SKM-1 (cell line): ENCODE measurements around the gene P4HA1.
A peak's percentile ranks its signal among the peaks of the same experiment; 100 is the strongest.
"Not testable (repeated sequence)": the region's sequence is repeated elsewhere in the genome, so short reads cannot be mapped to it uniquely, and the experiment has no call there.

ENCODE experiments used
- DNase-seq: peaks from one replicate; lab custom pipeline; 2025; ENCODE audit not compliant: unreplicated experiment; lab: John Stamatoyannopoulos, UW

P4HA1 gene

DNA sequence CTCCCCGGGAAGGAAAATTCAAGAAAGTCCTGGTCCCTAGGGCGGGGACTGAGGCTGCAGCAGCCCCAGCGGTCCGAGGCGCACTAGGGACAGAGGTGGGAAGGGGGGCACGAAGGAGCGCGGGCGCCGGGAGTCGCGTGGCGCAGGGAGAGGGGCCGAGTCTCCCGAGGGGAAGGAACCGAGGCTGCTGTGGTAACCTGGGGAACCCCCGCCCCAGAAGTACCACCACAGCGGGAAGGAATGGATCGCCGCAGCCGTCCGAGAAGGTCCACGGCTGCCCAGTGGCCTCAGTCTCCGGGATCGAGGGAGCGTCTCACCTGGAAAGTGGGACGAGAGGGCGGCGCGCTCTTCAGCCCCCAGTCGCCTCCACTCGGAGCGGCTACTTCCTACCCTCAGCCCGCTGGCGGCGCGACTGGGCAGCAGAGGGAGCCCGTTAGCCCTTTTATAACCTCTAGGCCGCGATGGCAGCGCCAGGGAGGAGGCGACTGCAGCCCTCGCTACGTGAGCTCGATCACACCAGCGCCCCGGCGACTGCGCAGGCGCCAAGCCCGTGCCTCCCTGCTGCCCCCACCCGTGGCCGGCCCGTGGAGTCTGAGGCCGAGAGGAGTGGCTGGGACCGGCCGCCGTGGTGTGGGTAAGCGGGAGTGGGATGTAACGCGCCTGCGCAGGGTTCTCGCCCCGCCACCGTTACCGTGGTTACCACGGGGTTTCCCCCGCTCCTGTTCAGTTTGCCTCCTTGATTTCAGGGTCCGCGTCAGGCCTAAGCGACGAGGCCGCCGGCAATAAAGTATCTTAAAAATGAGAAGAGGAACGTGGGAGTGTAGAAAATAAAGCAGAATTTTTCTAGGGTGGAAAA lies at the start of gene P4HA1:
Gene P4HA1, minus strand, starts transcription at position 418 of the 856 bp plus-strand sequence. CDS start 21,983 bp downstream, outside the sequence.
- peak; percentile 94 for DNase-seq

DNA sequence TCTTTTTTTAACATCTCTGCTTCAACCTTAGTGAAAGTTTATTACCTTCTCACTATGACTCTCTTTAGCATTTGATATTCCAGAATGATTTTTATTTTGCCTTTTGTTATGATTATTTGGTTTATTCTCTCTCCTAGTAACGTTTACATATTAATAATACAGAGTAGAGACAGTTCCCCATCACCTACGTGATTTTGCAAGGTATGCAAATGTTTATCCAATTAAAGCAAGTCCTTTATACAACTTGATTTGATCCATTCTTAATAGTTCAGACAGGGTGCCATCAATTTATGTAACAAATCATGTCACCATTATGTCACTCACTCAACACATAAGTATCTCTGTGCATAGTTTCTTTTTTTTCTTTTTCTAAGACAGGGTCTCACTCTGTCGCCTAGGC lies 44.9 kb upstream of the P4HA1 start:
- DNase-seq, result no peak

GRCh38 chr10:73139251-73139650 lies 42.6 kb upstream of the P4HA1 start:
- DNase-seq, result no peak

DNA sequence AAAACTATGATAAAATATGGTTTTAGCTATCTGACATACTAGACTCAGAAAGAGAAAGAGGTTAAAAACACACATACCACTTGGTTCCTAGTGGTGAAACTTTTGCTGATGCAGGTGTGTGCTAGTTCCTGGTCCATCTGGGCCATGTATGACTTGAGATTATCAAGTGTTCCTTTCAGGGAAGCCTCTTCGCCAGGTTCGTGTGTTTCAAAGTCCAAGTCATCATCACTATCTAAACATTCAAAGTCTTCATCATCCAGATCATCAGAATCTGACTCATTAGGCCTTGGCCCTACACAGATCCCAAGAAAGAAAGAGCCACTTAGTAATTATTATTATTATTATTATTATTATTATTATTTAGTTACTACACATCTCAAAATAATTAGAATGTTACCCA lies 40.0 kb upstream of the P4HA1 start:
- no peak for DNase-seq

GRCh38 chr10:73134727-73135126 lies 38.1 kb upstream of the P4HA1 start:
- DNase-seq, result no peak

DNA sequence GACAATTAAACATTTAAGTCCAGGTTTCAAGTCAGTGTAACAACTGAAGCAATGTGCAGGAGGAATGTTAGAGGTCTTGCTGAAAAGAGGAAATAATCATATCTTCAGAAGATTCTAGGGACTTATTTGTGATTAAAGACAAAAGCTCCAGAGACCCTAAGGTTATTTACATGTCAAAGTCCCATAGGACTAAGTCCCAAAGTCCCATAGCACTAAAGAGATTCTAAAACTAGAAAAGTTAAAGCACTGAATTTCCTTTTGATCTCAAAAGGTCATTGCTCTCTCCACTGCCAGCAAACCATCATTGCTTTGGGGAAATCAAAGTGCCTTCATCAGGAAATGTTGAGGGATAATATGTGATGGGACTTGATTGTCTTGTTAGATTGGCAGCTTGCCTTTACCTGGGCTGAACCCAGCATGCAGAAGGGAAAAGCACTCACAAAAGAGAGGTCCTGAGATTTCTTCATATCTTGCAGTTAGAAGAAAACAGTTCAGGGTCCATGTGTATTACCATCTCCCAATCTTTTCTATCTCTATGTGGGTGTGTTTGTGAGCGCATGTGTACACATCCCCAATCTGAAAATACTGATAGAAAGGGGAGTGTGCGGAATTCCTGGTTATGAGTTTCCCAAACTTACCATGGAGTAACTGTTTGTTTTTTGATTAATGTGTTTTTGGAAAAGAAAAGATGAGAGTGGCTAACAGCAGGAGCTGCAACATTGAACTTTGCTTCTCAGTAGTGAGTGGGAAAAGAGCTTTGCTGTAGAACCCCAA lies 35.4 kb upstream of the P4HA1 start:
- no peak for DNase-seq

GRCh38 chr10:73131301-73131700 lies 34.6 kb upstream of the P4HA1 start:
- no peak for DNase-seq

DNA sequence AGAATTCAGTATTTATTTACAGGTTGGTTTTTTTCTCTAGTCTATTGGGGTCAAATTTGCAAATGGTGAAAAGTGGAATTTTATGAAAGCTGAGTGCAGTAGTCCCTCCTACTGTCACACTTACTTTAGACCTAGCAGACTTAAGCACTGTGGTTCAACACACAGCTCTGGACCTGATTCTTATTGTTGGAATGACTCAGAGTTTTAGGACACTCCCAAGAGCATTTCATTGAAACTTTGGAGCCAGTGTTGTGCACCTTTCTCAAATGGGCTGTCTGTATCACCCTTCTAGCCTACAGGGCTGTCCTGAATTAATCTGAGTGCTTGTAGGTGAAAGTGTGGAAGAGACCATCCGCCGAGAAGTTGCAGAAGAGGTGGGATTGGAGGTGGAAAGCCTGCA lies 29.7 kb upstream of the P4HA1 start:
- DNase-seq, result no peak

GRCh38 chr10:73119952-73120351 lies 23.3 kb upstream of the P4HA1 start:
- DNase-seq, result no peak

DNA sequence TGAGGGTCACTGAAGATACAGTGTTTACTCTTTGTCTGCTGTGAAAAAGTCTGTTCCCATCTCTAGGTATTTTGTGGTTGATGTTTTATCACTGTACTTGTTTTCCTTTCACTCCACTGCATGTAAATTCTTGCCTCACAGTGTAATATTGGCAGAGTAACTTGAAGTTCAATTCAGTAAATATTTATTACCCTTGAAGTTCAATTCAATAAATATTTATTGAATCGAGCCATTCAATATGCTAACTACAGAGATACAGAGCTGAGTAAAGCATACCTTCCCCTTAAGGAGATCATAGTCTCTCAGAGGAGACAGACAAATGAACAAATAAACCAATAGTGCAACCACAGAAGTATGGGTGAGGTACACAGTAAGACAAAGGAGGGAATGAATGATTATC lies 22.8 kb upstream of the P4HA1 start:
- DNase-seq, result no peak

DNA sequence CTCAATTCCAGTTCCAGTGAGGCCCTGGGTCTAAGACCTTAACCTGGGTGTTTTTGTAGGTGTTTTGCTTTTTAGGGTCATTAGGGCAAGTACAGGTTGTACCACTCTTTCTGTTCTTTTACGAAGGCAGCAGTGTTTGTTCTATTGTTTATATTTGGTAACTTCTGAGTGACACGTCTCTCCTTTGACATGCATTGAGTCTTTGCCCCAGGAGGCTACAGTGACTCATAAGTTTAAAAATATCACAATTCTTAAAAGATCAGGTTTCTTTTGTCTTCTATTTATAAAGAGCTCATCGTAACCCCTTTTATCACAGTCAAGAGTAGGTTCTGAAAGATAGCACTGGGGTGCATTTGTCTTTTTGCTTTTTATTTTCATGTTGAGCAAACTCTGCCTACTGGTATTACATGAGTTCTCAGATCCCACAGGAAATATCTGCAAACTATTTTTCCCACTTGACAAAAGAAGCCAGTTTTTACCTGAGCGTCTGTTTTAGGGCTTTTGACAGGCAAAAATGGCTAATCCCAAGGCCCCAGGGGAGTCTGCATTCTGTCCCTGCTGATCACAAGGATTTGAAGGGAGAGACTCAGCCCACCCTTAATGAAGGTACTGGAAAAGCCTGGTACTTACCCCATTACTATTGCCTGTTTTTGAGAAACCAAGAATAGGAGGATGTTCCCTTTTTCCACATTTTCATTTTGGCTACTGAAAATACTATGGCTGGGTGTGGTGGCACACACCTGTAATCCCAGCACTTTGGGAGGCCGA lies 21.5 kb upstream of the P4HA1 start:
- no peak for DNase-seq

DNA sequence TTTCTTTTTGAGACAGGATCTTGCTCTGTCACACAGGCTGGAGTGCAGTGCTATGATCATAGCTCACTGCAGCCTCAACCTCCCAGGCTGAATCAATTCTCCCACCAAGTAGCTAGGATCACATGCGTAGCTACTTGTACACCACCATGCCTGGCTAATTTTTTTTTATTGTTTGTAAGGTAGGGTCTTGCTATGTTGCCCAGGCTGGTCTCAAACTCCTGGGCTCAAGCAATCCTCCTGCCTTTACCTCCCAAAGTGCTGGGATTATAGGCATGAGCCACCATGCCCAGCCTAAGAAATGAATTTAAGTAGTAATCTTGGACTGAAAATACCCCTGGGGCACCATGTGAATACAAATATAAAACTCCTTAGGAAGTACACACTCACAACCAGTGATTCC lies 19.4 kb upstream of the P4HA1 start:
- no peak for DNase-seq

DNA sequence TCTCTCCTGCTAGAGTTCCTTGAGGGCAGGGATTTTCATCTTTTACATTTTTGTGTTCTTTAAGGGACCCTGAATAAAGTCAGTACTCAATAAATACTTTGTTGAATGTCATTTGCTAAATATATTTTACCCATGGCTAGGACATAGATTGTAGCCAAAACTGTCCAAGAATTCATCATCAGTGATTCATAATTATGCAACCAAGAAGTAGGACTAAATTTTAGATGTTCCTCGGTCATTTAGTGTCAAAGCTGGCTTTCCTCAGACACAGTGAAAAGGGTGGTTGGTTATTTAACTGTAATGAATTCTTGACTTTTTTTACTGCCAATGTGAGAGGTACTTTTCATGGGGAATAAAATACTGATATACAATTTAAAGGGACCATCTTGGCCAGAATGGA lies 16.9 kb upstream of the P4HA1 start:
- no peak for DNase-seq

DNA sequence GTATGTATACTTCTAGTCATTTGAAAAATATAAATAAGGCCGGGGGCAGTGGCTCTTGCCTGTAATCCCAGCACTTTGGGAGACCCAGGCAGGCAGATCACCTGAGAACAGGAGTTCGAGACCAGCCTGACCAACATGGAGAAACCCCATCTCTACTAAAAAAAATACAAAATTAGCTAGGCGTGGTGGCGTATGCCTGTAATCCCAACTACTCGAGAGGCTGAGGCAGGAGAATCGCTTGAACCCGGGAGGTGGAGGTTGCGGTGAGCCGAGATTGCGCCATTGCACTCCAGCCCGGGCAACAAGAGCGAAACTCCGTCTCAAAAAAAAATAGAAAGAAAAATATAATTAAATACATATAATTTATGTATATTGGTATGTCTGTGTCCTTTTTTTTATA lies 15.4 kb upstream of the P4HA1 start:
- not testable (repeated sequence) for DNase-seq

GRCh38 chr10:73110345-73110849 lies 13.7 kb upstream of the P4HA1 start, which contains the start of gene NUDT13:
Gene NUDT13, plus strand, starts transcription at chr10:73110455. Its CDS starts 3,911 bp downstream, at chr10:73114366.
- peak; percentile 79 for DNase-seq

DNA sequence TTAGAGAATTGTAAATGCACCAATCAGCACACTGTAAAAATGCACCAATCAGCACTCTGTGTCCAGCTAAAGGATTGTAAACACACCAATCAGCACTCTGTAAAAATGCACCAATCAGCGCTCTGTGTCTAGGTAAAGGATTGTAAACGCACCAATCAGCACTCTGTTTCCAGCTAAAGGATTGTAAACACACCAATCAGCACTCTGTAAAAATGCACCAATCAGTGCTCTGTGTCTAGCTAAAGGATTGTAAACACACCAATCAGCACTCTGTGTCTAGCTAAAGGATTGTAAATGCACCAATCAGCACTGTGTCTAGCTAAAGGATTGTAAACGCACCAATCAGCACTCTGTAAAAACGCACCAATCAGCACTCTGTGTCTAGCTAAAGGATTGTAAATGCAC lies 12.6 kb upstream of the P4HA1 start:
- DNase-seq, result not testable (repeated sequence)

GRCh38 chr10:73106301-73106700 lies 9.6 kb upstream of the P4HA1 start:
- no peak for DNase-seq

GRCh38 chr10:73099141-73099540 lies 2.5 kb upstream of the P4HA1 start:
- no peak for DNase-seq

DNA sequence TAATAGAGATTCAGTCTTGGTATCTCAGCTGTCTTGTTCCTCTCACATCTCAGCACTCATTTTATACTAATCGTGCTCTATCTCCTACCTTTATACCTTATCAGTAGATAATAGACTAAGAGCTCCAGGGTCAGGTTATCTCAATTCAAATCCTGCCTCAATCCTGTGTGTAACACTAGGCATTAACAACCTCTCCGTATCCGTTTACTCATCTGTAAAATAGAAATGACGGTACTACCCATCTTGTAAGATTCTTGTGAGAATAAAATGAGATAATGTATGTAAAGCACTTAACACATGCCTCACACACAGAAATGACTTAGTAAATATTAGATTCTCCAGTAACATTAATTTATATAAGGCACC lies 622 bp upstream of the P4HA1 start:
- no peak for DNase-seq

- DNase-seq, result peak; percentile 38
Measured at GRCh38 chr10:73096041-73096448, 621 bp downstream of the P4HA1 start.

GRCh38 chr10:73095481-73096021 lies 1.1 kb downstream of the P4HA1 start:
- DNase-seq, result peak; percentile 56
